Fibroblast of the conjunctiva (primary cell): ENCODE measurements around the gene GAD2.

Experiments used
- DNase-seq: peaks from one replicate; pipeline ENCODE4 v3.0.0-alpha.2; 2010; ENCODE audit warnings: low read depth

The GAD2 gene

DNA sequence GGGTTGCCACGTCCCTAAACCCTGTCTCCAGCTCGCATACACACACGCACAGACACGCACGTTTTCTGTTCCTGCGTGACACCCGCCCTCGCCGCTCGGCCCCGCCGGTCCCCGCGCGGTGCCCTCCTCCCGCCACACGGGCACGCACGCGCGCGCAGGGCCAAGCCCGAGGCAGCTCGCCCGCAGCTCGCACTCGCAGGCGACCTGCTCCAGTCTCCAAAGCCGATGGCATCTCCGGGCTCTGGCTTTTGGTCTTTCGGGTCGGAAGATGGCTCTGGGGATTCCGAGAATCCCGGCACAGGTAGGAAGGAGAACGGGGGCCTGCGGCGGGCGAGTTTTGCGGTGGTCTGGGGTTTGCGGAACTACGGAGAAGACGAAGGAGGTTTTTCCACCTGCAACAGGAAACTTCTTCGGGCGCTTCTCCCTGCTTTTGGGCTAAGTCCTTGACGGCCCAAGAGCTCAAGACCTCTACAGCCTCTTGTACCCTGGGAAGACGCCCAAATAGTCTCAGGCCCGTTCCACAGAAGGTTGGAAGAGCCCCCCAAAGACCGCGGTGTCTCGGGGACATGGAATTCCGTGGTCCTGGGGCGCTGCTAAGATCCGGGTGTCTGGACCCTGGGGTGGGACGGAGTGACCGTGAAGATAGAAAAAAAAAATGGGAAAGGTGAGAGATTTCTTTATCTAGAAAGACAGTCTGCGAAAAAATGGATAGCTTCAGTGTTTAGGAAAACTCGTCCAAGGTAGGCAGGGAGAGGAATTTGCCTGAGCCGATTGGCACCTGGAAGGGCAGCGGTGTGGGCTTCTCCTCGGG is at the start of gene GAD2:
TSS of gene GAD2 (plus strand) at position 190 of the 811 bp plus-strand sequence. CDS start at position 226, 36 bp downstream.
- DNase-seq, result no peak

DNA sequence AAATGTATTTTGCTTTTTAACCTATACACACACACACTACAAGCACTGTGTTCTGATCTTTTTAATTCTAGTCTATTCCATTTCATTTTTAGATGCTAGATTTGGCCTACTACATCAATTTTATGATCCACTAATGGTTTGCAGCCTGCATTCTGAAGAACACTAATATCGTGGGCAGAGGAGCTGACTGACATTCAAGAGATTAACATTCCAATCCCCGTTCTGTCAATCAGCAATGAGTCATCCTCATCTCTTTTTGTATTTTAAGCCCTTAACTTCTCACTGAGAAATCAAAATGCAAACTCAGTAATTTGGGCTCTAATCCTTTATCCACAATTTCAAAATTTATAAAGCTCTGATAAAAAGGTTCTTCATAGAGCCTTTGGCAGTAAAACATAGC is 47.1 kb upstream of the GAD2 start:
- no peak for DNase-seq

DNA sequence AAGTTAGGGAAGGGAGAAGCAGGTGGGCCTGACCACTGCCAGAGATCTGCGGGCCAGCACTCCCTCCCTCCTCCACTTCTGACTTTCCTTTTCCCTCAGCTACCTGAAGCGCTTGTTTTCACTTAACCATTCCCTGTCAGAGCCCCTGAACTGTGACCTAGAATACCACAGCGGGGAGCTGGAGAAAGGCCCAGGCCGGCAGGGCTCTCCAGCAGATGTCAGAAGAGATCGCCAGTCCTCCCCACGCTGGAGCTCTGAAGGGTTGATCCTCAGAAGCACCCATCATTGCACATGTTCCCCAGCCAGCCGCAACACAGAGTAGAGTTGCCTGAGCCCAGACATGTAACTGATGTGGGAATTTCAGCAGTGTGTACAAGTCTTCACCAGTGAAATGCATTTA is 44.4 kb upstream of the GAD2 start:
- no peak for DNase-seq

DNA sequence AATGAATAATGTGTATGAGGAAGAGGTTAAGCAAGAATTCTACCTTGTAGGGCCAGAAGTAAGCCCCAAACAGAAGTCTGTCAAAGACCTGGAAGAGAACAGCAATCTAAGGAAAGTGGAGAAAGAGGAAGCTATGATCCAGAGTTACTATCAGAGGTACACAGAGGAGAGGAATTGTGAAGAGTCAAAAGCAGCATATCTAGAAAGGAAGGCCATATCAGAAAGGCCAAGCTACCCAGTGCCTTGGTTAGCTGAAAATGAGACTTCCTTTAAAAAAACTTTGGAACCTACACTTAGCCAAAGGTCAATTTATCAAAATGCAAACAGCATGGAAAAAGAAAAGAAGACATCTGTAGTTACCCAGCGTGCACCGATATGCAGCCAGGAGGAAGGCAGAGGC is 42.7 kb upstream of the GAD2 start:
- DNase-seq, result no peak

DNA sequence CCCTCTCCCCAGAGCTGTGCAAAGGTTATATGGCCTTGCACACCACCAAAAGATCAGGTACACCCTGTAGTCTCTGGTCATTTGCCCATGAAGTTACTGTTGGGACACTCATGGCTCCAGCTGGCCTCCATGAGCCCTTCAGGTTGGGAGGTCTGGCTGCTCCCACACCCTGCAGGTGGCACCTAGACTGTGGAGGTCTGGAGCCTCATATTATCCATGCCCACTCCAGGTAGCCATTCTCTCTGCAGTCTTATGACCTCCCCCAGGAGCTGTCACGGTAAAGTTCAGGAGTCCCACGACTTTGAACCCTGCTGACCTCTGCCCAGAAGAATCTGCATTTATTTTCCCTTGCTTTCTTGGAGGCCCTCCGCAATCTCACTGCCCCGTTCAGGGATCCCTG is 39.2 kb upstream of the GAD2 start:
- DNase-seq, result no peak

DNA sequence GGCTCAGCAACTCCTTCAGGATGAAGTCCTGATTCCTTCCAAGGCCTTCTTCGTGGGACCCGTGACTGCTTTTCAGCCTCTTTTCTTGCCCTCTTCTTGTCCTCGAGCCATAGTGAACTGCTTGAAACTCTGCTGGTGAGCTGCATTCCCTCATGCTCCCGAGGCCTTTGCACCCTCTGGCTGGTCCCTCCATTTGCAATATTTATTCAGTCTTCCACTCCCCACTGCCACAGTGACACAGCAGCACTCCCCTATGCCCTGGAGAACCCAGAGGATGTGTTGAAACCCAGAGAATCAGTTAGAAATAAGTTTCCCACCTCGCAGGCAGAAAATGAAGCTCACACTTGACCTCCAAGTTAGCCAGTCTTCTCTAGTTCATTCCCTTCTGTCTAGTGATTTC is 22.3 kb upstream of the GAD2 start:
- DNase-seq, result no peak

DNA sequence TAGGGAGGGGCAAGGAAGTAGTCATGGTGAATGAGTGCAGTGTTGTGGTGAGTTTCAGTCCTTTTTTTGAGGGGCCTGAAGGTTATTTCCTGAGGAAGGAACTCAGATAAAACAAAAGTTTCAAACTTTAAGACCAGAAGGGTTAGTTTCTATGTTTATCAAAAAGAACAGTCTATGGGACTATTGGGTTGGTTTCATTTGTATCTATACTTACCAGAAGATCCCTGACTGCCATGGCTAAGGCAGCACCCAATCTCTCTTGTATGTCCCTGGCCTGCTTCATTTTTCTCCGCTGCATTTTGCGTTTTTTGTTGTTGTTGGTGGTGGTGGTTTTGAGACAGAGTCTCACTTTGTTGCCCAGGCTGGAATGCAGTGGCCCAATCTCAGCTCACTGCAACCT is 19.3 kb upstream of the GAD2 start:
- DNase-seq, result no peak

DNA sequence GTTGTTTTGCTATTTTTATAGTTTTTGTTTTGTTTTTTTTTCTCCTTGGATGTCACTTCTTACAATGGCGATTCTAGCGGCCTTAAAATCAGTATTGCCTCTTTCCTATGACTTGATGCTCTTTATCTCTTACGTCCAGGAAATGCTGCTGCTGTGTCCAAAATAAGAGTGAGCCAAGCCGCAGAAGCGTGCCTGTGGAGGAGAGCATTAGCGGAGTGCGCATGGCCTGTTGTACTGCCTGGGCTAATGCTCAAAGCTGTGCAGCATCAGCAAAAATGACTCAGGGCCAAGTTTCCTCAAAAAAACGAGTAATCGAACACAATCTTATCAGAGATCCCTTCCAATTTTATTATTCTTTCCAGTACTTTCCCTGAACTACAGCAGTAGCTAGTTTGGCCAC is 18.5 kb upstream of the GAD2 start:
- DNase-seq, result no peak

DNA sequence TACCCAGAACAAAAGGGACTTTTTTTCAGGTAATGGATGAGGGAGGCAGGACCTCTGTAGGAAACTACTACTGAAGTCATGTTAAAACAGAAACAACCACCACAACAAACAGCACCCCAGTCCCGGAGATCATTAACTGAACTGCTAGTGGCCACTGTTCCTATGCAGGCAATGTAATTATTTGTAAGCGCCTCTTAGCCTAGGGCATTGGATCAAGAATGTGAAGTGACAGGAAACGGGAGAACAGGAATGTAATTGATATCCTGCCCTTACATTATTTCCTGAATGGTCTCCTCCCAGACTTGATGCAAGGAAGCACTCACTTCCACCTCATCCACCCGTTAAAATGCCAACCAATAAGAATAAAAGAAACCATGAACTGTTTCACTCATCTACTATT is 16.7 kb upstream of the GAD2 start:
- DNase-seq, result no peak

DNA sequence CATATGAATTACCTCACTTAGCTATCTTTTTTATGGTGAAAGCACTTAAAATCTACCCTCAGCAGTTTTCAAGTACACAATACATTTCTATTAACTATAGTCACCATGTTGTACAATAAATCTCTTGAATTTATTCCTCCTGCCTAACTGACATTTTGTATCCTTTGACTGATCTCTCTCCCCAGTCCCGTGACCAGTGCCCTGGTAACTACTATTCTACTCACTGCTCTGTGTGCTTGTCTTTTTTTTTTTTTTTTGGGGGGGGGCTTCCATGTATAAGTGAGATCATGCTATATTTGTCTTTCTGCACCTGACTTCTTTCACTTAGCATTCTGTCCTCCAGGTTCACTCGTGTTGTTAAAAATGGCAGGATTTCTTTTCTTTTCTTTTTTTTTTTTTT is 11.4 kb upstream of the GAD2 start:
- no peak for DNase-seq

DNA sequence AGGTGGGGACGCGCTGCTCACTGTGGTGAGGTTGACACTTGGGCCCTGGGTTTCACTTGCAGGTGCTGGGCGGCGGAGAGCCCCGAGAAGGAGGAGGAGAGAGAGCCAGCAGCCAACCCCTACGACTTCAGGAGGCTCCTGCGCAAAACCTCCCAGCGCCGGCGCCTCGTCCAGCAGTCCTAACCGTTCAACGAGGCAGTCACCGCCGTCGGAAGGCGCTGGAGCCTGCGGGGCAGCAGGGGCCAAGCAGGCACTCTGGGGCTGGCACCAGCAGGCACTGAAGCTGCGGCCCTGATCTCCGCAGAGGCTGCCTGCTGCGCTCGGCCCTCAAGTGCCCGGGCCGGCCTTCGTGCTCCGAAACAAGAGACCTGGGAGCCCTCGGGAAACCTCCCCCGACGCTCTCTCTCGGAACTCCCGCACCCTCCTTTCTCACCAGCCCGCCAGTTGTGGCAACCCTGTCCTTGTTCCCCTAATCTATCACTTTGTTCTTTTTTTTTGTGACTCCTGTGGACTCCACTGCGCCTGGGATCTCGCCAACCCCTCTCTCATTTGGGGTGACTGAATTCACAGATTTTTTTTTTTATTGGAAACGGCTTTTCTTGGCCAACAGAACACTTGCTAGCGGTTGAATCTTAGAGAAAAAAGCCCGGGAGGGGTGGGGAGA is 4.7 kb upstream of the GAD2 start:
- no peak for DNase-seq

DNA sequence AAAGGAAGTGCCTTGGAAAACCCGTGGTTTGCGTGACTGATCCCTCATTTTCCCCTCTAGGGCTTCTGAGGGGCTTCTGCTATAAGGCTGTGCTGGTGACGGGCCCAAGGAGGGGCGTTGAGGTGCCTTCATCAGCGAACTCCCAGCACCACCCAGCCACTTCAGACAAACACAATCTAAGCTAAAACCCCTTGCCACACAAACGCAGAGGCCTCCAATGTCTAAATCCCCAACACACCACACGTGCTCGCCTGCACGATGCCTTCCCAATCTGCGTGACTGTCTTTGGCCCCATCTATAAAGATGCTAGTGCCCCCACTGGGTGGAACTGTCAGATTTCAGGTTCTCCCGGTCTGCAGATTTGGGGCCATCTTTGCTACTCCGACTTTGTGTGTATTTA is 4.1 kb upstream of the GAD2 start:
- no peak for DNase-seq

DNA sequence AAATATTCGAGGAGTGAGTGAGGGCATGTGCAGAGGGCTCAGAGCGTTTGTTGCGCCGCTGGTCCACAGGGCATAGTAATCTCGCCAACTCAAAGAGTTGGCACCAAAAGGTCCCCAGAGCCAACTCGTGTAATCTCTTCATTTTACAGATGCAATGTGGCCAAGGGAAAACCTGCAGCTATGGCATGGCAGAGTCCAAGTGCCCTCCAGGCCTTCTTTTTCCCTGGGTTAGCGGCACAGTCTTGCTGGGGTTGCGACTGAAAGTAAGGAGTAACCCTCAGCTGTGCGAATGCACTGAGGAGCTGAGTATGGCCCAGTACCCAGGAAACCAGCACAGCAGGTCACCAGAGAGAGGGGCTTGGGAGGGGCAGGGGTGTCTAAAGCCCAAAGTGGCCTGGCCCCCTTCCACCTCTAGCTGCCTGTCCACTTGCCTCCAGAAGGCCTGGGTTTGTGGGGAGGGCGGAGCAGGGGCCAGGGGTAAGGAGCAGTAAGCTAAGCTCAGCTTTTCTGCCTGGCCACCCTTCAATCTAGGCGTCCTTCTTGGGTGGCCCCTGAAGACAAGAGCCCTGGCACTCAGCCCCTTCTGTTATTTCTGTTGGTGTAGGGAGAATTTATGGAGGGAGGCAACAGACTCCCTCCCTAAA is 3.3 kb upstream of the GAD2 start:
- DNase-seq, result no peak

DNA sequence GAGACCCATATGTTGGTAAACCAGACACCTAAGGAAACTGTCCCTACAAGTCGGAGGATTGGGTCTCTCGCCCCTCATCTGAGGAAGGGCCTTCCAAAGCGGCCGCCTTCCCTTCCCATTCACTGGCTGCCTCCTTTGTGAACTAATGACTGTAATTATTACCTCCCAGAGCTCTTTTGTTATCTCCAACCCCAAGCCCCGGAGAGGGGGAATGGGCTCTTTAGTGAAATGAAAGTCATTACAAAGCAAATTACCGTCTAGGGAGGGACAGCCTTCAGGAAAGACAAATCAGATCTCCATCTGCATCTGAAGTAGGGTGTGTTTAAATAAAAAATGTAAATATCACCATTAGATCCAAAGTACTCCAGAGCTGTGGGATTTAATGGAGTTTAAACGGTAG is 2.6 kb upstream of the GAD2 start:
- DNase-seq, result no peak

DNA sequence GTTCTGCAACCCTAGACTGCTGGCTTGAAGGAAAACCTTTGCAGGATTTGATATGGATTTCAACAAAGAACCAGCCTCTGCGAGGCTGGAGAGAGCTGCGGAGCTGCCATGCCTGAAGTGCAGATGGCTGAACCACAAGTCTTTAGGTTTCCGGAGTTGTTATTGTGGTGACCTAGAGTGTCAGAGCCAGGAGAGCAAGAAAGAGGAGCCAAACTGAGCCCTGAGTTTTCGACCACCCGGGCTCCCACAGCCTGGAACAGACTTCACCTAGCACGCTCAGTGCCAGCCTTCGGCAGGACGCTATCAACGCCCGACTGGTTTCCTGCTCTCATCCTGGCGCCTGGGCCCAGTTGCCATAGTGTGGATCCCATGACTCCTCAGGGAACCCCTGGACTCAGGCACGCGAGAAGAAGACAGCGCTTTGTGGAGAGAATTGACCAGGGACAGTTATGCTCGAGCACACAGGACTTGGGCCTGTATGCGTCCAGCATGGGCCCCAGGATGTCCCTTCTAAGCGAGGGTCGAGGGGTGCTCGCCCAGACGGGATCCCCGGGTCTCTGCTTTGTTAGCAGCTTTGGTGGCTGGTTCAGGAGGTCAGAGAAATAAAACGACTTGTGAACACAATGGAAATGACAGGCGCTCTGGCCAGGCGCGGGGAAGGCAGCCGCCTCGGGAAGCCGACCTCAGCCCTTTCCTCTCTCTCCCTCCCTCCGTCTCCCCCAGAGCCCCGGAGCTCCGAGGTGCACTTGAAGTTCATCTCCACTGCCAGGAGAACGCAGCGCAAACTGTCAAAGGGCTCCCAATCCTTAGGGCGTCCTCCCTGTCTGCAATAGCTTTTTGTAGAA is 1.8 kb upstream of the GAD2 start:
- DNase-seq, result no peak

DNA sequence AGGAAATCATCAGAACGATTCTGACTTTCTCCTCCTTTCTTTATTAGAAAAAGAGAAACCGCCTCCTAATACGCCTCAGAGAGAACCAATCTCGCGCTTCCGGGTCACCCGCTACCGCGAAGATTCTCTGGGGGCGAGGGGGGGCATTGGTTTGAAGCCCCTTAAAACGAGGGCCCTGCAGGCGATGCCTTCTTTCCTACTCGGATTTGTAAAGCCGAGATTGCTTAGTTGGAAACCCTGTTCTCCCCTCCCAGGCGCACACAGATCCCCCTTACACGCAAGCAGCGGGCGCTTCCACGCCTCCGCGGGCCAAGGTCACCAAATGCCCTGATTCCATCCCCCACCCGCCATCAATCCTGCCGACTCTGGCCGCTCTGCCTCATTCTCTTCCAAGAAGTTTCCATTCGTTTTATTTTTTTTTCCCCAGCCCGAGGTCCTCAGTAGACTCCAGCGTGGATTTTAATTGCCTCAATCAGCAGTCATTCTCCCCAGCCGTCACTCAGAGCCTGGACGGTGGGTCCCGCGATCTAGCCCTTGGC is 1.1 kb upstream of the GAD2 start:
- no peak for DNase-seq

DNA sequence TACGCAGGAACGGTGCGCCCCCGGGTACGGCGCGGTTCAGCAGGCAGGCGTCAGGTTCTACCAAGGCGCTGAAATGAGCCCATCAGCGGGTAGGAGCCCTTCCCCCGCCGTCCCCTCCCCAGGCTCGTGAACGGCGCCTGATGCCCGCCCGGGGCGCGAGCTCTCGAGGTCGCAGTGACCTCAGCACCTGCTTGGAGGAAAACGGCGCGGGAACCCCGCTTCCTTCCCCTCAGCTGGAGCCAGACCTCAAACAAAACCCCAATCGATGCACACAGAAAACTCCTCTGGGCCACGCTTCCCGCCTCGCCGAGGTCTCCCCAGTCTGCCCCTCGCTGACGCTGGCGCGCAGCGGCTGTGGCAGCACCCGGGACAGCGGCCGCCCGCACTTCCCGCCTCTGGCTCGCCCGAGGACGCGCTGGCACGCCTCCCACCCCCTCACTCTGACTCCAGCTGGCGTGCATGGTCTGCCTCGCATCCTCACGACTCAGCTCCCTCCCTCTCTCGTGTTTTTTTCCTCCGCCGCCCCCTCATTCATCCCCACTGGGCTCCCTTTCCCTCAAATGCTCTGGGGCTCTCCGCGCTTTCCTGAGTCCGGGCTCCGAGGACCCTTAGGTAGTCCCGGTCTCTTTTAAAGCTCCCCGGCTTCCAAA is 514 bp upstream of the GAD2 start:
- no peak for DNase-seq

DNA sequence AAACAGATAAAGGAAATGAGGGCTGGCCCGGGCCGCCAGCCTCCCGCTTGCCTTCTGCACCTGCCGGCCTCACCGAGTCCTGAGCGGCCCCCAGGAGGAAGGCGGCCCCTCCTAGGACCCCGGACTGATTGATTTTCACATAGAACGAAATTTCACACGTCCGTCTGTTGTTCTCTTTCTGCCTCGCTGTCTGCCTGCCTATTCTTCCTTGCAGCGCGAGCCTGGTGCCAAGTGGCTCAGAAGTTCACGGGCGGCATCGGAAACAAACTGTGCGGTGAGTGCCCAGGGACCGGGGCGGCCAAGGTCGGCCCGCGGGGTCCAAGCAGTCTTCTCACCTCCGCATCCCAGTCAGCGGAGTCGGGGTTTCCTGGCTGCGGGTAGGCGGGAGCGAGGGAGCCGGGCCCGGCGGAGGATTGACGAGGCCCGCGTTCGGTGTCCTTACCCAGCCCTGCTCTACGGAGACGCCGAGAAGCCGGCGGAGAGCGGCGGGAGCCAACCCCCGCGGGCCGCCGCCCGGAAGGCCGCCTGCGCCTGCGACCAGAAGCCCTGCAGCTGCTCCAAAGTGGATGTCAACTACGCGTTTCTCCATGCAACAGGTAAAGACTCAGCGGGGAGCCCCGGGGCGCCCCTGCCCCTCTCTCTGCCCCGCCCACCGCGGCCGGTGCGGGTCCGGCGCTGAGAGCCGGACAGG is 967 bp downstream of the GAD2 start:
- no peak for DNase-seq

DNA sequence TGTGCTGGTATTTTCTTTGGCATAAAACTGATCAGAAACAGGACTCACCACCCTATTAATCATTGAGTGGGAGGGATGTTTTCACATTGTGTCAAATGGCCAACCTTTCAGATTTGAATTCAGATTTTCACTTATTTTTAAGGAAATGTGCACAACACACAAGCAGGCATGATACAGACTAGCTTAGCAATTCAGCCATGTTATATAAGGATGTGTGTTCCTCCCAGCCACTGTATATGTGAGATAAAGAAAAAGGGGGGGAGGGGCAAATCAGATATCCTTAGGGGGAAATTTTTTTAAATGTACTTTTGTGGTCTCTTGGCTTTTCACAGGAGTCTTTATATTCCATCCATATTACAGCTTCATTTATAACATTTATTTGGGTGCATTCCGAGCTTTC is 3.1 kb downstream of the GAD2 start:
- no peak for DNase-seq

DNA sequence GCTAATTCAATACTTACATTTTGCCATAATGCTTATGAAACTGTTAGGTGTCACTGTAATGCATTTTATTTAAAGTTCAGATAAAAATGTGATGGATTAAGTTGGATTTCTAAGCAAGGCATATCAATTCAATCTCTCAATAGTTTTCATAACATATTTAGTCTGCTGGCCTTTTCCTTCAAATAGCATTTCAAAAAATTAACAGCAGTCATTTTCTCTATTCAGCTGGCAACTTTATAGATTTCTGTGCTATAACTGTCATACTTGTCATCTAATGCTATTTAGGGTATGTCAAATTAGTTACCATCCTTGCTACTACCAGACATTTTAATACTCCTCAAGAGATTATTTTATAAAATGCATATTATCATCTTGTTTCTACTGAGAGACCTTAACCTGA is 4.3 kb downstream of the GAD2 start:
- no peak for DNase-seq

DNA sequence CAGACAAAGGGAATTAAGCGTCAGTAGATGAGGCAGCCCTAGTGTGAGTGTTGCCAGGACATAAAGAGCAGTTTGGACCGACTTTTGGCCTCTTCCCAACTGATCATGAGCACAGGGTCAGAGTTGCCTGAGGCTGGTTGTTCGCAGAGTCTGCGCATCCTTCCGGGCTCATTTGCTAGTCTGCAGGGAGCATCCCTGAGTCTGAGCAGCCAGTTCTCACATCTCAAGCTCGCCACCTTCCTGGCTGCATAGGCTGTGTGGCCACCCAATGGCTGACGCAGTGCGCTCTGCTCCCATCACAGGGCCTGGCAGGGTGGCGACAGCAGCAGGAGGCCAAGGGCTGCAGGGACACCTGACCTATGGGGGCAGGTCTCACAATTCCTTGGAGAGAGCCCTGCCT is 5.0 kb downstream of the GAD2 start:
- no peak for DNase-seq
